GM23338 (cell line): ENCODE data around the gene CXCR1. TPM values are rescaled to one million over a fixed set of nuclear protein-coding genes. Genes with fewer than 3 reads are reported as not detected.
A peak's percentile ranks its signal among the peaks of the same experiment; 100 is the strongest.

ENCODE experiments used
- ATAC-seq: fragments of 200-7000 bp; cut with Tn5 transposase; 3 replicates; pipeline ENCODE4 v1.9.1; 2020
- DNase-seq: peaks from one replicate; pipeline ENCODE4 v3.0.0-alpha.2; 2015; ENCODE audit warnings: low spot score
- H2AFZ ChIP-seq: fragments of 200-600 bp; sonication (generic); 2 replicates; pipeline ENCODE4 v1.8.0; 2016; ENCODE audit warnings: antibody characterized with exemption, mild to moderate bottlenecking, moderate library complexity
- H3F3A ChIP-seq: fragments of 200-600 bp; sonication (generic); replicated peaks from 2 replicates; pipeline ENCODE4 v1.8.0; 2017; ENCODE audit warnings: antibody characterized with exemption, mixed run types, low read depth
- H3K27ac ChIP-seq: fragments of 200-600 bp; sonication (generic); 2 replicates; pipeline ENCODE4 v1.6.1; 2016; ENCODE audit warnings: low read depth
- H3K27me3 ChIP-seq: fragments of 200-600 bp; sonication (generic); 2 replicates; pipeline ENCODE4 v1.8.0; 2016; ENCODE audit warnings: mild to moderate bottlenecking, mixed run types, moderate library complexity; ENCODE audit not compliant: insufficient read depth
- H3K36me3 ChIP-seq: fragments of 200-600 bp; sonication (generic); 2 replicates; pipeline ENCODE4 v1.8.0; 2016; ENCODE audit warnings: mild to moderate bottlenecking; ENCODE audit not compliant: insufficient read depth
- H3K4me1 ChIP-seq: fragments of 200-600 bp; sonication (generic); 2 replicates; pipeline ENCODE4 v1.8.0; 2016; ENCODE audit warnings: mild to moderate bottlenecking, moderate library complexity; ENCODE audit not compliant: insufficient read depth
- H3K4me2 ChIP-seq: fragments of 200-600 bp; sonication (generic); 2 replicates; pipeline ENCODE4 v1.7.1; 2017; ENCODE audit warnings: mixed run types
- H3K4me3 ChIP-seq: fragments of 200-600 bp; sonication (generic); 2 replicates; pipeline ENCODE4 v1.6.1; 2016; ENCODE audit warnings: mixed run types
- H3K79me2 ChIP-seq: fragments of 200-600 bp; sonication (generic); replicated peaks from 2 replicates; pipeline ENCODE4 v1.8.0; 2017; ENCODE audit warnings: mild to moderate bottlenecking; ENCODE audit not compliant: insufficient read depth
- H3K9me2 ChIP-seq: fragments of 200-600 bp; sonication (generic); 2 replicates; pipeline ENCODE4 v1.8.0; 2017; ENCODE audit not compliant: insufficient read depth
- H4K20me1 ChIP-seq: fragments of 200-600 bp; sonication (generic); replicated peaks from 2 replicates; pipeline ENCODE4 v1.8.0; 2017; ENCODE audit warnings: mild to moderate bottlenecking; ENCODE audit not compliant: insufficient read depth
- H3K27ac Mint-ChIP-seq: 2 replicates; pipeline ENCODE4 v1.8.0; 2020; ENCODE audit warnings: inconsistent platforms, mild to moderate bottlenecking, moderate library complexity, mixed read lengths
- H3K27me3 Mint-ChIP-seq: 3 replicates; pipeline ENCODE4 v1.8.0; 2022; ENCODE audit warnings: low read depth, mild to moderate bottlenecking, moderate library complexity, mixed read lengths, inconsistent platforms; ENCODE audit not compliant: insufficient read depth, poor library complexity
- H3K36me3 Mint-ChIP-seq: 3 replicates; pipeline ENCODE4 v1.8.0; 2021; ENCODE audit warnings: low read depth, mild to moderate bottlenecking, inconsistent platforms, moderate library complexity, mixed read lengths
- H3K4me1 Mint-ChIP-seq: 3 replicates; pipeline ENCODE4 v1.8.0; 2020; ENCODE audit warnings: mild to moderate bottlenecking, inconsistent platforms, mixed read lengths
- H3K4me3 Mint-ChIP-seq: 3 replicates; pipeline ENCODE4 v1.8.0; 2021; ENCODE audit warnings: moderate library complexity, mild to moderate bottlenecking, inconsistent platforms, mixed read lengths
- H3K9me3 Mint-ChIP-seq: 3 replicates; pipeline ENCODE4 v1.8.0; 2020; ENCODE audit warnings: moderate library complexity, mild to moderate bottlenecking, inconsistent platforms, mixed read lengths
- CREB1 ChIP-seq: fragments of 250-450 bp; sonication (Bioruptor Pico); IDR thresholded peaks from 2 replicates; pipeline ENCODE4 v1.5.0; 2020; ENCODE audit warnings: low read depth, mild to moderate bottlenecking, moderate library complexity
- ETS1 ChIP-seq: IDR thresholded peaks from 2 replicates; pipeline ENCODE4 v1.6.1; 2016; ENCODE audit warnings: antibody characterized with exemption
- POLR2AphosphoS5 ChIP-seq: IDR thresholded peaks from 2 replicates; pipeline ENCODE4 v1.6.1; 2016; ENCODE audit warnings: antibody characterized with exemption, low read depth
- REST ChIP-seq: IDR thresholded peaks from one replicate; pipeline ENCODE4 v1.6.1; 2018; ENCODE audit warnings: antibody characterized with exemption; ENCODE audit not compliant: unreplicated experiment
- STAT1 ChIP-seq: IDR thresholded peaks from one replicate; pipeline ENCODE4 v1.6.1; 2016; ENCODE audit warnings: antibody characterized with exemption; ENCODE audit not compliant: unreplicated experiment
- ZNF462 ChIP-seq: fragments of 250-450 bp; sonication (Bioruptor Pico); IDR thresholded peaks from 2 replicates; pipeline ENCODE4 v1.5.0; 2020; ENCODE audit warnings: mild to moderate bottlenecking, moderate library complexity
- polyA plus RNA-seq: library from polyadenylated mRNA; unstranded; fragments of >200 nt; fragmentation: Nextera tagmentation; extraction: Ambion mirVana; gene quantifications from 2 replicates; pipeline ENCODE4 v1.2.1, GENCODE V29; 2016
- total RNA-seq: library from RNA; depleted of rRNA; stranded (reverse); fragments of >200 nt; shearing (Covaris generic); gene quantifications from 2 replicates; pipeline ENCODE4 v1.2.3, GENCODE V29; 2014

Gene CXCR1
- total and polyA plus RNA-seq, 2 experiments from 2014 or later = not detected

GRCh38 chr2:218125626-218126080 is 41.1 kb downstream of the CXCR1 start, which contains the start of gene CXCR2:
CXCR2 (plus strand) TSS chr2:218126028; CDS start chr2:218134802, 8,774 bp downstream.
- H3K36me3 Mint-ChIP-seq = peaks cover 4% of the 10 kb centered on the region; the same call in 1 of the 3 replicates
- H3K9me2 ChIP-seq = peaks cover 5% of the 10 kb centered on the region; the same call in 1 of the 2 replicates
- peak; percentile 47 for DNase-seq
- peaks cover 7% of the 10 kb centered on the region for H3K27me3 Mint-ChIP-seq
- peak; percentile 85 for ATAC-seq
- peak within 1 kb of the TSS; percentile 91 for H2AFZ ChIP-seq
- no peaks in the 10 kb centered on the region for H3K36me3 ChIP-seq
- peaks cover 22% of the 10 kb centered on the region; the same call in 2 of the 3 replicates for H3K9me3 Mint-ChIP-seq
- peak within 1 kb of the TSS; percentile 67; the same call in 1 of the 2 replicates for H3K27ac Mint-ChIP-seq
- no peaks in the 10 kb centered on the region for H3K79me2 ChIP-seq
- no peaks in the 10 kb centered on the region for H4K20me1 ChIP-seq
- H3K4me3 Mint-ChIP-seq = no peak within 1 kb of the TSS
- no peak for TF ChIP-seq CREB1 (CRISPR knock-in tag)
- TF ChIP-seq ETS1 = no peak
- no peak for TF ChIP-seq STAT1
- TF ChIP-seq ZNF462 = no peak
- TF ChIP-seq REST = no peak
- no peak for TF ChIP-seq POLR2AphosphoS5
- peaks cover 15% of the 10 kb centered on the region; the same call in 1 of the 2 replicates for H3K4me1 ChIP-seq
- no peak within 1 kb of the TSS for H3K4me3 ChIP-seq
- no peak within 1 kb of the TSS; the same call in 1 of the 2 replicates for H3K4me2 ChIP-seq
- H3K27ac ChIP-seq = no peak within 1 kb of the TSS
- H3K4me1 Mint-ChIP-seq = peaks cover 14% of the 10 kb centered on the region
- no peaks in the 10 kb centered on the region; the same call in 1 of the 2 replicates for H3F3A ChIP-seq
- no peaks in the 10 kb centered on the region for H3K27me3 ChIP-seq
